ENCODE data around the gene TFF3. TPM values are rescaled to one million over a fixed set of nuclear protein-coding genes. Genes with fewer than 3 reads are reported as not detected.

Gene TFF3
- total RNA-seq, 2 experiments from 2014 or later, result not detected

GRCh38 chr21:42291003-42291750 is 24.0 kb downstream of the TFF3 start:
- Histone ChIP-seq H3K4me3 (ENCODE audit: low read depth, low read length, poor library complexity, severe bottlenecking) (no peak overlapping the region), H3K4me1 (ENCODE audit: insufficient read depth, low read length, poor library complexity, severe bottlenecking) (peaks cover 9% of the 10 kb centered on the region), H3K36me3 (ENCODE audit: insufficient read depth, low read length) (peaks cover 72% of the 10 kb centered on the region), H4K20me1 (ENCODE audit: insufficient read depth, low read length) (no peaks in the 10 kb centered on the region), H3K79me2 (ENCODE audit: insufficient read depth, low read depth, low read length) (no peaks in the 10 kb centered on the region), H2AFZ (ENCODE audit: low read length) (no peak overlapping the region), H3K9me2 (ENCODE audit: insufficient read depth, low read length) (no peaks in the 10 kb centered on the region), H3K4me2 (ENCODE audit: low read length) (no peak overlapping the region), H3K27ac (ENCODE audit: low read depth, low read length, poor library complexity, severe bottlenecking) (no peak overlapping the region), H3K9me3 (ENCODE audit: low read length) (peaks cover 7% of the 10 kb centered on the region; the same call in 1 of the 2 replicates)
- ChIA-PET CTCF (ENCODE audit: unreplicated experiment) (interaction anchor here (0.6 kb wide), 1 partner anchor 130 kb away, joined by 3 read pairs; no protein-coding TSS in a partner anchor), POLR2A (interaction anchor here (1.3 to 1.6 kb wide), 2 partner anchors 11 to 12 kb away, joined by 3 read pairs; no protein-coding TSS in a partner anchor)
- DNase-seq (ENCODE audit: low spot score), result no peak
- intact Hi-C loops (cut with micrococcal nuclease; ENCODE audit: unreplicated experiment), result no loop called here
- no TSS peak for BruUV-seq (replicated peaks)
- TF ChIP-seq EZH2phosphoT487 (IDR thresholded peaks at IDR 0.05; ENCODE audit: borderline replicate concordance, low read depth, low read length), result no peak
- no peak for TF ChIP-seq CTCF (conservative IDR thresholded peaks at IDR 0.05; ENCODE audit: low read length)

- POLR2A ChIA-PET, result interaction anchor here (1.3 to 1.6 kb wide), 2 partner anchors 11 to 12 kb away, joined by 3 read pairs; no protein-coding TSS in a partner anchor
- no peak overlapping the region for H3K4me2 ChIP-seq (ENCODE audit: low read length)
- no peak for TF ChIP-seq EZH2phosphoT487 (IDR thresholded peaks at IDR 0.05; ENCODE audit: borderline replicate concordance, low read depth, low read length)
- TF ChIP-seq CTCF (conservative IDR thresholded peaks at IDR 0.05; ENCODE audit: low read length), result no peak
- no peak overlapping the region for H3K27ac ChIP-seq (ENCODE audit: low read depth, low read length, poor library complexity, severe bottlenecking)
- peaks cover 75% of the 10 kb centered on the region for H3K36me3 ChIP-seq (ENCODE audit: insufficient read depth, low read length)
- no peaks in the 10 kb centered on the region for H3K79me2 ChIP-seq (ENCODE audit: insufficient read depth, low read depth, low read length)
- CTCF ChIA-PET (ENCODE audit: unreplicated experiment), result interaction anchor here (0.6 kb wide), 1 partner anchor 130 kb away, joined by 3 read pairs; no protein-coding TSS in a partner anchor
- no peak for DNase-seq (ENCODE audit: low spot score)
- no TSS peak for BruUV-seq (replicated peaks)
- no peak overlapping the region for H2AFZ ChIP-seq (ENCODE audit: low read length)
- H3K4me3 ChIP-seq (ENCODE audit: low read depth, low read length, poor library complexity, severe bottlenecking), result no peak overlapping the region
- no peaks in the 10 kb centered on the region for H3K9me2 ChIP-seq (ENCODE audit: insufficient read depth, low read length)
- no peaks in the 10 kb centered on the region for H4K20me1 ChIP-seq (ENCODE audit: insufficient read depth, low read length)
- peaks cover 7% of the 10 kb centered on the region; the same call in 1 of the 2 replicates for H3K9me3 ChIP-seq (ENCODE audit: low read length)
- H3K4me1 ChIP-seq (ENCODE audit: insufficient read depth, low read length, poor library complexity, severe bottlenecking), result peaks cover 15% of the 10 kb centered on the region
- intact Hi-C loops (cut with micrococcal nuclease; ENCODE audit: unreplicated experiment), result no loop called here
These were observed 24.7 kb downstream of the TFF3 start for GRCh38 chr21:42290505-42290904.

- BruUV-seq (replicated peaks), result no TSS peak
These were observed 25.3 kb downstream of the TFF3 start for GRCh38 chr21:42289926-42290325.

More at GRCh38 chr21:42289926-42290325, 25.3 kb downstream of the TFF3 start:
- H3K4me1 ChIP-seq (ENCODE audit: insufficient read depth, low read length, poor library complexity, severe bottlenecking), result peaks cover 19% of the 10 kb centered on the region
- H2AFZ ChIP-seq (ENCODE audit: low read length), result no peak overlapping the region
- no peak overlapping the region for H3K4me3 ChIP-seq (ENCODE audit: low read depth, low read length, poor library complexity, severe bottlenecking)
- no peak for TF ChIP-seq EZH2phosphoT487 (IDR thresholded peaks at IDR 0.05; ENCODE audit: borderline replicate concordance, low read depth, low read length)
- TF ChIP-seq CTCF (conservative IDR thresholded peaks at IDR 0.05; ENCODE audit: low read length), result no peak
- intact Hi-C loops (cut with micrococcal nuclease; ENCODE audit: unreplicated experiment), result no loop called here
- no peak overlapping the region for H3K27ac ChIP-seq (ENCODE audit: low read depth, low read length, poor library complexity, severe bottlenecking)
- ChIA-PET CTCF (ENCODE audit: unreplicated experiment) (no interaction called here), POLR2A (interaction anchor here (1.6 kb wide), 1 partner anchor 10 kb away, joined by 3 read pairs; no protein-coding TSS in a partner anchor)
- H3K9me3 ChIP-seq (ENCODE audit: low read length), result peaks cover 7% of the 10 kb centered on the region; the same call in 1 of the 2 replicates
- H4K20me1 ChIP-seq (ENCODE audit: insufficient read depth, low read length), result no peaks in the 10 kb centered on the region
- no peaks in the 10 kb centered on the region for H3K79me2 ChIP-seq (ENCODE audit: insufficient read depth, low read depth, low read length)
- no peak overlapping the region for H3K4me2 ChIP-seq (ENCODE audit: low read length)
- DNase-seq (ENCODE audit: low spot score), result no peak
- no peaks in the 10 kb centered on the region for H3K9me2 ChIP-seq (ENCODE audit: insufficient read depth, low read length)
- peaks cover 76% of the 10 kb centered on the region for H3K36me3 ChIP-seq (ENCODE audit: insufficient read depth, low read length)
